H9 (cell line): ENCODE results near the gene MRPL23. TPM values are rescaled to one million over a fixed set of nuclear protein-coding genes. Genes with fewer than 3 reads are reported as not detected.

Source experiments
- DNase-seq: peaks from one replicate; pipeline ENCODE4 v3.0.0-alpha.2; 2017
- H2AFZ ChIP-seq: one replicate; pipeline ENCODE4 v1.6.1; 2013; ENCODE audit warnings: mild to moderate bottlenecking, low read length, control low read depth, moderate library complexity
- H2AK5ac ChIP-seq: 2 replicates; pipeline ENCODE4 v1.6.1; 2013; ENCODE audit warnings: low read length, control low read depth, mixed read lengths; ENCODE audit not compliant: insufficient read length
- H2BK120ac ChIP-seq: one replicate; pipeline ENCODE4 v1.6.1; 2013; ENCODE audit warnings: low read depth, mild to moderate bottlenecking, low read length, control low read depth, inconsistent platforms; ENCODE audit not compliant: poor library complexity, severe bottlenecking
- H2BK12ac ChIP-seq: 2 replicates; pipeline ENCODE4 v1.6.1; 2013; ENCODE audit warnings: low read length, control low read depth, mixed read lengths, low read depth; ENCODE audit not compliant: insufficient read length
- H2BK15ac ChIP-seq: 2 replicates; pipeline ENCODE4 v1.6.1; 2013; ENCODE audit warnings: low read depth, low read length, control low read depth
- H2BK20ac ChIP-seq: one replicate; pipeline ENCODE4 v1.6.1; 2013; ENCODE audit warnings: low read depth, mild to moderate bottlenecking, low read length, control low read depth, inconsistent platforms; ENCODE audit not compliant: poor library complexity, severe bottlenecking
- H2BK5ac ChIP-seq: 2 replicates; pipeline ENCODE4 v1.6.1; 2013; ENCODE audit warnings: low read length, control low read depth, mixed read lengths; ENCODE audit not compliant: insufficient read length
- H3K14ac ChIP-seq: 2 replicates; pipeline ENCODE4 v1.6.1; 2013; ENCODE audit warnings: low read length, control low read depth; ENCODE audit not compliant: insufficient read depth
- H3K18ac ChIP-seq: 2 replicates; pipeline ENCODE4 v1.6.1; 2013; ENCODE audit warnings: low read depth, mild to moderate bottlenecking, mixed read lengths, low read length, control low read depth; ENCODE audit not compliant: insufficient read length
- H3K23ac ChIP-seq: 2 replicates; pipeline ENCODE4 v1.6.1; 2013; ENCODE audit warnings: low read length, control low read depth, mixed read lengths, low read depth; ENCODE audit not compliant: insufficient read length
- H3K23me2 ChIP-seq: 2 replicates; pipeline ENCODE4 v1.6.1; 2013; ENCODE audit warnings: low read depth, mild to moderate bottlenecking, mixed read lengths, low read length, control low read depth; ENCODE audit not compliant: insufficient read length, poor library complexity, severe bottlenecking
- H3K27ac ChIP-seq: 2 replicates; pipeline ENCODE4 v1.5.1; 2013; ENCODE audit warnings: low read length, control low read depth, mixed read lengths, low read depth; ENCODE audit not compliant: insufficient read length
- H3K27me3 ChIP-seq: 2 replicates; pipeline ENCODE4 v1.6.1; 2013; ENCODE audit warnings: low read length, control low read depth, inconsistent platforms; ENCODE audit not compliant: insufficient read depth
- H3K4ac ChIP-seq: 2 replicates; pipeline ENCODE4 v1.6.1; 2013; ENCODE audit warnings: low read depth, mild to moderate bottlenecking, control low read depth, inconsistent platforms, low read length, moderate library complexity
- H3K4me1 ChIP-seq: 2 replicates; pipeline ENCODE4 v1.6.1; 2013; ENCODE audit warnings: low read length, control low read depth, inconsistent platforms; ENCODE audit not compliant: insufficient read depth
- H3K4me2 ChIP-seq: 2 replicates; pipeline ENCODE4 v1.6.1; 2013; ENCODE audit warnings: low read length, control low read depth, mixed read lengths; ENCODE audit not compliant: insufficient read length, insufficient read depth
- H3K56ac ChIP-seq: 2 replicates; pipeline ENCODE4 v1.6.1; 2013; ENCODE audit warnings: low read depth, mild to moderate bottlenecking, mixed read lengths, low read length, control low read depth; ENCODE audit not compliant: insufficient read length
- H3K79me1 ChIP-seq: 2 replicates; pipeline ENCODE4 v1.6.1; 2013; ENCODE audit warnings: low read depth, mild to moderate bottlenecking, moderate library complexity, low read length, control low read depth, inconsistent platforms; ENCODE audit not compliant: insufficient read depth, poor library complexity, severe bottlenecking
- H3K79me2 ChIP-seq: 2 replicates; pipeline ENCODE4 v1.6.1; 2013; ENCODE audit warnings: low read length, control low read depth, inconsistent platforms; ENCODE audit not compliant: insufficient read depth
- H3K9ac ChIP-seq: 2 replicates; pipeline ENCODE4 v1.6.1; 2013; ENCODE audit warnings: low read length, control low read depth, mixed read lengths; ENCODE audit not compliant: insufficient read length; ENCODE audit errors: extremely low read depth
- H3K9me3 ChIP-seq: one replicate; pipeline ENCODE4 v1.6.1; 2013; ENCODE audit warnings: low read depth, low read length, inconsistent platforms; ENCODE audit not compliant: control insufficient read depth
- H3T11ph ChIP-seq: one replicate; pipeline ENCODE4 v1.6.1; 2013; ENCODE audit warnings: mild to moderate bottlenecking, low read length, control low read depth, inconsistent platforms
- H4K20me1 ChIP-seq: one replicate; pipeline ENCODE4 v1.6.1; 2013; ENCODE audit not compliant: control insufficient read depth, insufficient read length, insufficient read depth
- H4K5ac ChIP-seq: 2 replicates; pipeline ENCODE4 v1.6.1; 2013; ENCODE audit warnings: low read depth, mild to moderate bottlenecking, mixed read lengths, low read length, control low read depth; ENCODE audit not compliant: insufficient read length
- H4K8ac ChIP-seq: replicated peaks from 2 replicates; pipeline ENCODE4 v1.6.1; 2013; ENCODE audit warnings: low read length, control low read depth, mixed read lengths, low read depth; ENCODE audit not compliant: insufficient read length
- H4K91ac ChIP-seq: 2 replicates; pipeline ENCODE4 v1.6.1; 2013; ENCODE audit warnings: low read depth, mild to moderate bottlenecking, moderate library complexity, mixed read lengths, low read length, control low read depth; ENCODE audit not compliant: insufficient read length
- H3K27ac Mint-ChIP-seq, 3 experiments: 2 replicates in 2 of 3; 3 replicates in 1 of 3; pipeline ENCODE4 v1.8.0; 2020 to 2021; ENCODE audit warnings: mixed read lengths in 3 of 3, mild to moderate bottlenecking in 1 of 3, moderate library complexity in 1 of 3
- H3K27me3 Mint-ChIP-seq: 2 replicates; pipeline ENCODE4 v1.8.0; 2021; ENCODE audit warnings: low read depth, mild to moderate bottlenecking, moderate library complexity, mixed read lengths
- H3K36me3 Mint-ChIP-seq, 3 experiments: 2 replicates in 2 of 3; 3 replicates in 1 of 3; pipeline ENCODE4 v1.8.0; 2020 to 2021; ENCODE audit warnings: low read depth in 3 of 3, mixed read lengths in 3 of 3; ENCODE audit not compliant: insufficient read depth in 1 of 3
- H3K4me1 Mint-ChIP-seq, 2 experiments: 2 replicates each; pipeline ENCODE4 v1.8.0; 2020; ENCODE audit warnings: mixed read lengths in 2 of 2
- H3K4me3 Mint-ChIP-seq, 2 experiments: 2 replicates in 1 of 2; 3 replicates in 1 of 2; pipeline ENCODE4 v1.8.0; 2020 to 2021; ENCODE audit warnings: mild to moderate bottlenecking in 2 of 2, mixed read lengths in 2 of 2, moderate library complexity in 1 of 2
- H3K9me3 Mint-ChIP-seq, 2 experiments: 2 replicates in 1 of 2; 3 replicates in 1 of 2; pipeline ENCODE4 v1.8.0; 2020; ENCODE audit warnings: mild to moderate bottlenecking in 2 of 2, mixed read lengths in 2 of 2, moderate library complexity in 1 of 2
- WGBS: extraction: QIAGEN DNeasy Blood & Tissue Kit; methylation state at CpG from one replicate; pipeline ENCODE4 v1.1.7; 2013; ENCODE audit warnings: missing lambda C conversion rate, low lambda C conversion rate, mixed read lengths; ENCODE audit not compliant: insufficient read length; ENCODE audit errors: extremely low coverage; 5-methylcytosine and 5-hydroxymethylcytosine counted together
- total RNA-seq: library from RNA; stranded (reverse); gene quantifications from 2 replicates; pipeline ENCODE4 v1.2.1, GENCODE V29; 2021
- TF ChIP-seq, protein P1 (sequence below): fragments of 200-600 bp; sonication (generic); conservative IDR thresholded peaks from 3 replicates; pipeline ENCODE4 v1.8.0; 2021; ENCODE audit warnings: antibody characterized with exemption, mild to moderate bottlenecking

MRPL23 gene
- total RNA-seq, 1 experiment from 2014 or later: 67.3 TPM

DNA sequence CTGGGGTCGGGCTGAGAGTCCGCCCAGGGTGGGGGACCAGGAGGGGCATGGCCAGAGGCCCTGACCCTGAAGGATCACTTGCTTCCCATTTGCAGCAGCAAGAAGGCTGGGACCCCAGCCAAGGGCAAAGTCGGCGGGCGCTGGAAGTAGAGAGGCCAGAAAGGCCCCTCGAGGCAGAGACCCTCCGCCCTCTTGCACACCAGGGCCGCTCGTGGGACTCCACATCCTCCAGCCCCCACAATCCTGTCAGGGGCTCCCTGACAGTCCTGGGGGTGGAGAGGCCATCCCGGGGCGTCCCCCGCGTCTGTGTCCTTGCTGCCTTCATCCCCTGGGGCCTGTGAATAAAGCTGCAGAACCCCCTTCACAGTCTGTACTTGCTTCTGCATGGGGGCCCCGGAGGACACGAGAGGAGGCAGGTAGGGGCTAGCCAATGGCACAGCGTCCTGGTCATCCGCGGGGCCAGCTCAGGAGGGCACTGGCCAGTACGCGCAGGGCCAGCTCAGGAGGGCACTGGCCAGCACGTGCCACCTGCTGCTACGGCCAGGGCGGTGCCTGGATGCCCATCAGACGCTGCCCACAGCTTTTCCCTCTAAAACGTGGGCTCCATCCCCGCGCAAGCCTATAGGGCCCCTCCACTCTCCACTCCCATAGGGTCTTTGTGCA is 8.7 kb upstream of the MRPL23 start:
- no peak overlapping the region for H2BK12ac ChIP-seq

More for the DNA sequence above, 8.7 kb upstream of the MRPL23 start:
- H3K9ac ChIP-seq: no peak overlapping the region
- no peaks in the 10 kb centered on the region for H3K79me2 ChIP-seq
- no peak overlapping the region for H2BK15ac ChIP-seq
- H3K4me1 Mint-ChIP-seq: peaks cover 0 to 14% of the 10 kb centered on the region in 2 experiments; a peak in 2 of 4 replicates
- H3K56ac ChIP-seq: no peak overlapping the region
- no peak overlapping the region for H3K4ac ChIP-seq
- peak overlapping the region in 1 of 3 experiments; percentile 31; a peak in 1 of 7 replicates for H3K27ac Mint-ChIP-seq
- no peak overlapping the region for H2AK5ac ChIP-seq
- H4K91ac ChIP-seq: no peak overlapping the region
- H3K9me3 ChIP-seq: no peaks in the 10 kb centered on the region
- H3K4me2 ChIP-seq: no peak overlapping the region
- peaks cover 3% of the 10 kb centered on the region for H3K23me2 ChIP-seq
- no peak overlapping the region for H3K18ac ChIP-seq
- no peak overlapping the region for H2BK20ac ChIP-seq
- no peak overlapping the region for H3K27ac ChIP-seq
- no peak overlapping the region for H2AFZ ChIP-seq
- H3K27me3 ChIP-seq: no peaks in the 10 kb centered on the region
- peaks cover 16% of the 10 kb centered on the region for H3K27me3 Mint-ChIP-seq
- no peak overlapping the region for H3T11ph ChIP-seq
- no CpG with 5 or more reads among the region's 27 CpGs for WGBS
- no peak overlapping the region for H2BK5ac ChIP-seq
- H3K23ac ChIP-seq: no peak overlapping the region
- no peaks in the 10 kb centered on the region; a peak in 1 of 5 replicates for H3K9me3 Mint-ChIP-seq
- TF ChIP-seq, protein P1, sequence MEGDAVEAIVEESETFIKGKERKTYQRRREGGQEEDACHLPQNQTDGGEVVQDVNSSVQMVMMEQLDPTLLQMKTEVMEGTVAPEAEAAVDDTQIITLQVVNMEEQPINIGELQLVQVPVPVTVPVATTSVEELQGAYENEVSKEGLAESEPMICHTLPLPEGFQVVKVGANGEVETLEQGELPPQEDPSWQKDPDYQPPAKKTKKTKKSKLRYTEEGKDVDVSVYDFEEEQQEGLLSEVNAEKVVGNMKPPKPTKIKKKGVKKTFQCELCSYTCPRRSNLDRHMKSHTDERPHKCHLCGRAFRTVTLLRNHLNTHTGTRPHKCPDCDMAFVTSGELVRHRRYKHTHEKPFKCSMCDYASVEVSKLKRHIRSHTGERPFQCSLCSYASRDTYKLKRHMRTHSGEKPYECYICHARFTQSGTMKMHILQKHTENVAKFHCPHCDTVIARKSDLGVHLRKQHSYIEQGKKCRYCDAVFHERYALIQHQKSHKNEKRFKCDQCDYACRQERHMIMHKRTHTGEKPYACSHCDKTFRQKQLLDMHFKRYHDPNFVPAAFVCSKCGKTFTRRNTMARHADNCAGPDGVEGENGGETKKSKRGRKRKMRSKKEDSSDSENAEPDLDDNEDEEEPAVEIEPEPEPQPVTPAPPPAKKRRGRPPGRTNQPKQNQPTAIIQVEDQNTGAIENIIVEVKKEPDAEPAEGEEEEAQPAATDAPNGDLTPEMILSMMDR: no peak
- H3K4me1 ChIP-seq: no peaks in the 10 kb centered on the region
- no peak overlapping the region for H4K5ac ChIP-seq
- H3K79me1 ChIP-seq: no peaks in the 10 kb centered on the region
- no peaks in the 10 kb centered on the region for H3K36me3 Mint-ChIP-seq
- no peak overlapping the region for H4K8ac ChIP-seq
- no peak overlapping the region for H3K4me3 Mint-ChIP-seq
- H3K14ac ChIP-seq: no peak overlapping the region
- no peak for DNase-seq
- H2BK120ac ChIP-seq: no peak overlapping the region
- no peaks in the 10 kb centered on the region for H4K20me1 ChIP-seq
